Loucy (cell line): ENCODE data around the gene ADIPOR1.
"Not testable (repeated sequence)": the region's sequence is repeated elsewhere in the genome, so short reads cannot be mapped to it uniquely, and the experiment has no call there.

Experiments used
- H2AFZ ChIP-seq: fragments of 200-600 bp; sonication (generic); 2 replicates; pipeline ENCODE4 v1.6.0; 2016; ENCODE audit warnings: antibody characterized with exemption, mild to moderate bottlenecking, low read length, moderate library complexity
- H3F3A ChIP-seq: fragments of 200-600 bp; 2 replicates; pipeline ENCODE4 v1.6.0; 2016; ENCODE audit warnings: antibody characterized with exemption, low read depth, mild to moderate bottlenecking
- H3K27me3 ChIP-seq: fragments of 200-600 bp; sonication (generic); 2 replicates; pipeline ENCODE4 v1.6.1; 2014; ENCODE audit warnings: low read length, mild to moderate bottlenecking; ENCODE audit not compliant: insufficient read depth, poor library complexity, severe bottlenecking
- H3K36me3 ChIP-seq: fragments of 200-600 bp; sonication (generic); 2 replicates; pipeline ENCODE4 v1.6.1; 2016; ENCODE audit warnings: low read length; ENCODE audit not compliant: insufficient read depth
- H3K4me1 ChIP-seq: fragments of 200-600 bp; sonication (generic); 2 replicates; pipeline ENCODE4 v1.5.1; 2014; ENCODE audit warnings: low read length, mild to moderate bottlenecking; ENCODE audit not compliant: insufficient read depth, poor library complexity, severe bottlenecking
- H3K4me2 ChIP-seq: fragments of 200-600 bp; sonication (generic); 2 replicates; pipeline ENCODE4 v1.6.0; 2014; ENCODE audit warnings: antibody characterized with exemption, low read length, low read depth, mild to moderate bottlenecking; ENCODE audit not compliant: poor library complexity, severe bottlenecking
- H3K4me3 ChIP-seq: fragments of 200-600 bp; sonication (generic); 2 replicates; pipeline ENCODE4 v1.5.1; 2014; ENCODE audit warnings: low read length, mild to moderate bottlenecking, mixed read lengths; ENCODE audit not compliant: poor library complexity, severe bottlenecking
- H3K79me2 ChIP-seq: fragments of 200-600 bp; sonication (generic); 2 replicates; pipeline ENCODE4 v1.6.1; 2014; ENCODE audit warnings: low read length; ENCODE audit not compliant: insufficient read depth
- H3K9ac ChIP-seq: fragments of 200-600 bp; sonication (generic); 2 replicates; pipeline ENCODE4 v1.6.0; 2014; ENCODE audit warnings: mild to moderate bottlenecking, low read depth, low read length, moderate library complexity; ENCODE audit not compliant: poor library complexity, severe bottlenecking
- H3K9me2 ChIP-seq: fragments of 200-600 bp; sonication (generic); replicated peaks from 2 replicates; pipeline ENCODE4 v1.6.1; 2016; ENCODE audit warnings: low read depth, low read length, mixed read lengths
- H3K9me3 ChIP-seq: fragments of 200-600 bp; sonication (generic); 2 replicates; pipeline ENCODE4 v1.6.1; 2014; ENCODE audit warnings: mild to moderate bottlenecking, antibody characterized with exemption, low read length, low read depth; ENCODE audit not compliant: insufficient read depth
- H4K20me1 ChIP-seq: fragments of 200-600 bp; sonication (generic); 2 replicates; pipeline ENCODE4 v1.6.0; 2014; ENCODE audit warnings: antibody characterized with exemption, low read length, mild to moderate bottlenecking; ENCODE audit not compliant: insufficient read depth, poor library complexity, severe bottlenecking
- CTCF ChIP-seq: fragments of 200-600 bp; sonication (generic); conservative IDR thresholded peaks from 2 replicates; pipeline ENCODE4 v1.5.1; 2014; ENCODE audit warnings: mild to moderate bottlenecking, antibody characterized with exemption, low read length
- EZH2phosphoT487 ChIP-seq: fragments of 200-600 bp; IDR thresholded peaks from 2 replicates; pipeline ENCODE4 v1.6.1; 2018; ENCODE audit warnings: antibody characterized with exemption, mild to moderate bottlenecking, moderate library complexity, borderline replicate concordance

Gene ADIPOR1

GRCh38 chr1:202915146-202915545, 43.0 kb downstream of the ADIPOR1 start:
- Histone ChIP-seq H3K36me3 (peaks cover 69% of the 10 kb centered on the region; the same call in 1 of the 2 replicates), H3K9ac (no peak overlapping the region), H3K4me2 (no peak overlapping the region), H3K9me2 (no peaks in the 10 kb centered on the region), H3K4me1 (no peaks in the 10 kb centered on the region), H3K27me3 (no peaks in the 10 kb centered on the region), H3K9me3 (no peaks in the 10 kb centered on the region), H3K79me2 (no peaks in the 10 kb centered on the region), H3F3A (no peaks in the 10 kb centered on the region), H2AFZ (no peak overlapping the region), H4K20me1 (no peaks in the 10 kb centered on the region), H3K4me3 (no peak overlapping the region)
- TF ChIP-seq CTCF = no peak
- no peak for TF ChIP-seq EZH2phosphoT487

GRCh38 chr1:202912476-202912875, 45.6 kb downstream of the ADIPOR1 start:
- not testable (repeated sequence) for H3K4me2 ChIP-seq, H3K4me3 ChIP-seq, H3K9me3 ChIP-seq, H3K4me1 ChIP-seq, H3K9ac ChIP-seq, H3F3A ChIP-seq, H2AFZ ChIP-seq, H4K20me1 ChIP-seq, H3K27me3 ChIP-seq, H3K79me2 ChIP-seq, H3K9me2 ChIP-seq
- H3K36me3 ChIP-seq = peaks cover 72% of the 10 kb centered on the region; the same call in 1 of the 2 replicates

DNA sequence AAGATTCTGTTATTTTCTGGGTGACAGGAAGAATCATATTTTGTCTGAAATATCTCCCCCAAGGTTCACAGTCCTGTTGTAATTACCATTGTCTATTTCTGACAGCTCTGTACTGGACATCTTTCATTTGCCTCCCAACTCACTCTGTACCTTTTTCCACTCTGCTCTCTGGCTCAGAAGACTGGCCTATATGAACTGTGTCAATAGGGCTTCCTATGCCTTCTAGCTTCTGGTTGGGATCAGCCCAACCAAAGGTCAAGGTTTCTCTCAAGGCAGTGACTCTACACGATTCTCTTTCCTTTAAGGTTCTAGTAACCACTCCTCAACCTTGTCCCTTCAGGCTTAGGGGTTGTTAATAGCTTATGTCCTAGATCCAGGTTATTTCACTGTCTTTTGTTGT, 48.6 kb downstream of the ADIPOR1 start:
- TF ChIP-seq CTCF = no peak
- no peak for TF ChIP-seq EZH2phosphoT487
- no peaks in the 10 kb centered on the region for H3K9me2 ChIP-seq
- no peaks in the 10 kb centered on the region for H3K4me1 ChIP-seq
- no peak overlapping the region for H2AFZ ChIP-seq
- no peak overlapping the region for H3K4me3 ChIP-seq
- no peak overlapping the region for H3K9ac ChIP-seq
- H3K79me2 ChIP-seq = no peaks in the 10 kb centered on the region
- no peaks in the 10 kb centered on the region for H3F3A ChIP-seq
- no peaks in the 10 kb centered on the region for H3K27me3 ChIP-seq
- no peak overlapping the region for H3K4me2 ChIP-seq
- H3K9me3 ChIP-seq = no peaks in the 10 kb centered on the region
- H3K36me3 ChIP-seq = peaks cover 63% of the 10 kb centered on the region; the same call in 1 of the 2 replicates
- H4K20me1 ChIP-seq = no peaks in the 10 kb centered on the region

DNA sequence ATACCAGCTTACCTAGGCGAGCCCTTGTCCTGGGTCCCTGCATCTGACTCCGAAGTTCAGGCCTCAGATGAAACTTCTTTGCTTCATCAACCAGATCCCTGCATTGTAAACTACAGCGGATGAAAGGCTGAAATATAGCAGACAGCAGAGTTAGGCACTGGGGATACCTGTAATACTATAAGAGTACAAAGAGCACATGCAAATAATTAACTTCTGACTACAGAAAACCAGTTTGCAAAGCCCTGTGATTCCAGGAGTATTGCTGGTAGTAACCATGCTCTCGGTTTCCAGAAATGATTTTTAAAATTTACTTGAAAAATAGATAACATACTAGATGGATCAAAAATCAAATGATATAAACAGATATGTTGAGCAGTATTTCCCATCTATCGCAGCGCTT, 49.1 kb downstream of the ADIPOR1 start:
- Histone ChIP-seq H3K4me3 (no peak overlapping the region), H3K79me2 (no peaks in the 10 kb centered on the region), H3F3A (no peaks in the 10 kb centered on the region), H3K9me2 (no peaks in the 10 kb centered on the region), H3K36me3 (peaks cover 63% of the 10 kb centered on the region; the same call in 1 of the 2 replicates), H3K4me1 (no peaks in the 10 kb centered on the region), H4K20me1 (no peaks in the 10 kb centered on the region), H3K9me3 (no peaks in the 10 kb centered on the region), H3K9ac (no peak overlapping the region), H3K27me3 (no peaks in the 10 kb centered on the region), H3K4me2 (no peak overlapping the region), H2AFZ (no peak overlapping the region)
- TF ChIP-seq CTCF (no peak), EZH2phosphoT487 (no peak)
